Right renal pelvis (tissue), 4 donors: ENCODE measurements around the gene GARIN3. TPM values are rescaled to one million over a fixed set of nuclear protein-coding genes. Genes with fewer than 3 reads are reported as not detected.
"Not testable (repeated sequence)": the region's sequence is repeated elsewhere in the genome, so short reads cannot be mapped to it uniquely, and the experiment has no call there.

Source experiments
- DNase-seq, 4 donors: peaks; one replicate each; pipeline ENCODE4 v3.0.0-alpha.2; 2013; ENCODE audit warnings: low read depth in 4 of 4, low spot score in 3 of 4, missing footprints in 1 of 4
- polyA plus RNA-seq, 4 donors: library from polyadenylated mRNA; unstranded; fragments of 120-200 nt; gene quantifications; one replicate each; pipeline ENCODE4 v1.2.1, GENCODE V29; 2013; ENCODE audit not compliant: insufficient read length in 4 of 4

Gene GARIN3
- polyA plus RNA-seq, 4 donors, result not detected

GRCh38 chr5:157186309-157187045 lies 20.4 kb upstream of the GARIN3 start:
- no peak for DNase-seq

DNA sequence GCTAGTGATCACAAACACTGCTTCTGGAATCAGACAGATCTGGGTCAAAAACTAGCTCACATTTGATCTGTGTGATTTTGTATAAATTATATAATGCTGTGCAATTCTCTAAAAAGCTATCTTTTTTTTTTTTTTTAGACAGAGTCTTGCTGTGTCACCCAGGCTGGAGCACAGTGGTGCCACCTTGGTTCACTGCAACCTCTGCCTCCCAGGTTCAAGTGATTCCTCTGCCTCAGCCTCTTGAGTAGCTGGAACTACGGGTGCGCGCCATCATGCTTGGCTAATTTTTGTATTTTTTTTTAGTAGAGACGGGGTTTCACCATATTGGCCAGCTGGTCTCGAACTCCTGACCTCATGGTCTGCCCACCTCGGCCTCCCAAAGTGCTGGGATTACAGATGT lies 19.1 kb upstream of the GARIN3 start:
- not testable (repeated sequence) for DNase-seq

- DNase-seq, result no peak
These were observed 18.1 kb upstream of the GARIN3 start for GRCh38 chr5:157184117-157184670.

DNA sequence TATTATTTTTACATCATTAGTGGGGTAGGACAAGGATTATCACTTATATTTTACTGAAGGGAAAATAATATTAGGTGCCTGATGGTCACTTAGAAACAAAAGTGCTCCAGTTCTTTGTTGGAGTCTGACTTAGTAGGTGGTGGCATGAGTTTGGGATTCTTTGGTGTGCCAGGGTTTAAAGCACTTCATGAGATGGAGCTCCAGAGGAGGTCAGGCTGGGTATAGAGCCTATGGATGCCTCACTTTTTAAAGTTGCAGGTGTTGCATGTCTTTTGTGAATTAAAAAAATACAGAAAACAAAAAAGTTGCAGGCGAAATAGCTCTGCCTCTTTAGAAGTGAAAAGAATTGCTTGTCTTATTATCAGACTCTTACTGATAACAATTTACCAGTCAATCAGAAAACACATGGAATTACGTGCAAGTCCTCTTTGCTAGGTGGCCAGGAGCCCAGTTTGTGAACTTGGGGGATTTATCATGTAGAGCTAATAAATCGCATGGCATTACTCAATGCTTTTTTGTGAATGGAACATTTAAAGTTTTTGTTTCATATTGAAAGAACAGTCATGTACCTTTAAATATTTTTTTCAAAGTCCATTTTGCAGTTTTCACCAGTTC lies 16.2 kb upstream of the GARIN3 start:
- DNase-seq, result no peak

DNA sequence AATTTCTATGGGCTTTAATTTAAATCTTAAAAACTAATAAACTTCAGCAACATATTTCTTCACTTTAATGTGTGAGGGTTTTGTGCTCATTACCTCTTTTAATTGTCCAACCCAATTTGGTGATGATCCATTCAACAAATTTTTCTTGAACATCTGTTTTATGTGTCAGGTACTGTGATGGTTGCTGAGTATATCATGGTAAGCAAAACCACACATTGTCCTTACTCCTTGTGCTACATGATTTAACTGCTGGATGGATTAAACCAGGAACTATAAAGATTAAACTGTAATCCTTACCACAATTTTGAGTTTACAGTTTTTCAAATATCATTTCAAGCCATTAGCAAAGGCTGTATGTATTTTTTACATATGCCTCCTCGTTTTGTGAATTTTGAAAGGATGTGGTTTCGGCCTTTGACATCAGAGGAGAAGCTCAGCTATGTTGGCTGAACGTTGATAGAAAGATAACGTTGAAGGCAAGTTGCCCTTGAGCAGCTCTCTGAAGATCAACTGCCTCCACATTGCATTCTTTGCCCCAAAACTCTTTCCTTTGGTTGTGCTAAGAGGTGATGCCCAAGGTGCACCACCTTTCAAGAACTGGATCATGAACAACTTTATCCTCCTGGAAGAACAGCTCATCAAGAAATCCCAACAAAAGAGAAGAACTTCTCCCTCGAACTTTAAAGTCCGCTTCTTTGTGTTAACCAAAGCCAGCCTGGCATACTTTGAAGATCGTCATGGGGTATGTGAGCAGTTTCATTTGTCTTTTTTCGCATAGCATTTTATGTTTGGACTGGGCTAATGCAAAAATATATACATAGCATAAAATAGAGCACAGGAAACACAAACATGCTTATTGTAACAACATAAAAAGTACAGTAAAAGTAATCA lies 14.6 kb upstream of the GARIN3 start, which contains the start of gene ITK:
ITK (plus strand) TSS at position 467 of the 891 bp plus-strand sequence; CDS start at position 605, 138 bp downstream.
- DNase-seq, result no peak

DNA sequence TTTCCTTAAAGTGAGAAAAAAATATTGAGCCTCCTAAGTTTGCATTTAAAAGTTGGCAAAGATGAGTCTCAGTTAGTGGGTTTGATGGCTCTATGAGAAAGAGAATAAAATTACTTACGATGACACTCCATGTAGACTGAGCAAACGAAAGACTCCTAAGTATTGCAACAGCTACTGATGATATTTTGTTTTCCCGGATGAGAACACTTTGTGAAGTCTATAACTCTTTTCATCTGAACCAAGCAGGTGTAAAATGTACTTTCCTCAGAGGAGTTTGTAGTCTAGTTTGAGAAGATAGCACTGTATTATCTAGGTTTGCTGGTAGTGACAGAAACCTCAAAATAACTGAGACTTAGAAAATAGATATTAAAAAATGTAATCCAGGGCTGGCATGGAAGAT lies 12.9 kb upstream of the GARIN3 start:
- DNase-seq, result no peak

DNA sequence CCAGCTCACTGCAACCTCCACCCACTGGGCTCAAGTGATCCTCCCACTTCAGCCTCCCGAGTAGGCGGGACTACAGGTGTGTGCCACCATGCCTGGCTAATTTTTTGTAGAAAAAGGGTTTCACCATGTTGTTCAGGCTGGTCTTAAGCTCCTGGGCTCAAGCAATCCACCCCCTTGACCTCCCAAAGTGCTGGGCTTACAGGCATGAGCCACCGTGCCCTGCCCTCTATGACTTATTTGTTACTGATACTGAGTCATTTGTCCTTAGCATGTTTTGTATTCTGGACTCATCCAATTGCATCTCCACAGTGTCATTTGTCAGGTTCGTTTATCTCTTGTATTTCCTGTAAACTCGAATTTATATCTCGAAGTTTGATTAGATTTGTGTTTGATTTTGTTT lies 11.9 kb upstream of the GARIN3 start:
- no peak for DNase-seq

DNA sequence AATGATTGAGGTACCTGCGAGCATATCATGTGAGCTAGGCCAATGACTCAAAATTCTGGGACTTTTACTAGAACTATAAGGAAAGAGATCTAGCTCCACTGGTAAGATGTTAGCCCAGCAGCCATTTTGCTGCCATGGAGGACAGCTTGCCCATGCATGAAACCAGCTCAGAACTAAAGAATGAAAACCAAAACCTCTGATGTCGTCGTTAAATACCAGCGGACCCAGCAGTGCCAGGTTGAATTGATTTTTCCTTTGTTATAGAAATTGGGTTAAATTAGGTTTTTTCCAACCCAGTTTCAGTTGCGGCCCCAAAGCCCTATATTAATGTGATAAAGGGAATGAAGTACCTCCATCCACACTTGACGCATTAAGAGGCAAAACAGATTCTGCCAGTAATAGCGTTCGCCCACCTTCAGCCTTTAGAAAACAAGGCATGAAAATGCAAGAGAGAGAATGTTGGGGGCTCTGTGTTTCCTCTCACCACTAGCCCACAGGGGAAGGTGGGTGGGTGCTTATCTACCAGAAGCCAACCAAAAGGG lies 9.1 kb upstream of the GARIN3 start:
- no peak for DNase-seq

GRCh38 chr5:157172403-157172802 lies 6.3 kb upstream of the GARIN3 start:
- no peak for DNase-seq

- DNase-seq, result no peak
These were observed 2.2 kb upstream of the GARIN3 start for GRCh38 chr5:157168286-157168685.

DNA sequence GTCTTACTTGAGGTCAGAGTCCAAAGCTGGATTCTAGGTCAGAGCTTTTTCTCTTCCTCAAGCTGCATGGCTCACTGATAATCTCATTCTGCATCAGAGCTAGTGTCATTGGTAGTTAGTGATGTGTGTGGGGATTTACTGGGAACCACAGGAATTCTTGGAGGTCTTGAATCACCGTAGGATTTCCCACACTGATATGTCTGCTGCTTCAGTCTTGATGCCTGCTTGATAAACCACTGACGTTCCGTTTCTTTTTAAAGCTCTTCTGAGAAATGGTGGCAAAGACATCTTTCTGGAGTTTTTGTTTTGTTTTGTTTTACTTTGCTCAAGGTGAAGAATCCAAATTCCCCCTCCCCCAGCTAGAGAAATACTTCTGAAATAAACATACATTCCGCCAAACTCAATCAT lies 1.2 kb upstream of the GARIN3 start:
- no peak for DNase-seq

- no peak for DNase-seq
These were observed 396 bp downstream of the GARIN3 start for GRCh38 chr5:157165668-157166067.

DNA sequence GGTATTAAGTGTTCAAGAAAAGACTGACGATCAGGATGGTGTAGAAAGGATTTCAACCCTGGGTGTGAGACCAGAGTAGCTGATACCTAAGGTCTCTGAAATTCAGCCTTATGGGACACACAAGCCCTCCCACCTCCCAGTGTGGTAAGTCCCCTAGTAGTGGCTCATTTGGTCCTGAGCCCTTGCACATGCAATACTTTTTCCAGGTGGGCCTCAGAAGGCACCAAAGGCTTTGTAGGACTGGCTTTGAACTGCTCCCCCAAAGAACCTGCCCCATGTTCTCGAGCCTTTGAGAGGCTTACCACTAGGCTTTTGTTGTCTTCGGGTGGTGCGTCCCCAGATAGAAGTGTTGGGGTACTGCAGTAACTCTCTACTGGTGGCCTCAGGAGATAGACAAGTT lies 803 bp downstream of the GARIN3 start:
- no peak for DNase-seq

DNA sequence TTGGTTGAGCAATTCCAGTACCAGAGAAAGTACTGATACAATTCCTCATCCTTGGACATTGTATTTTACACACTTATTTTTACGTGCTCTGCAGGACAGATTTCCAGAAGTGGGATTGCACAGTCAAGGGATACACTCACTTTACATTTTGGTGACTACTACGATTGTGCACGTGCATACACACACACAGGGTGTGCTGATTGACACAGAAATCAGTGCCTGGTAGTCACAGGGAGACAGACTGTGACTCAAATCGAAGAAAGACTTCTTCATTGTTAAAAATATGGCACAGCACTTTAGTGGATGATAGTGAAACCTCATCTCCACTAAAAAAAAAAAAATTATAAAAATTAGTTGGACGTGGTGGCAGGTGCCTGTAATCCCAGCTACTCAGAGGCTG lies 1.5 kb downstream of the GARIN3 start:
- DNase-seq, result no peak

GRCh38 chr5:157162919-157163510 lies 3.0 kb downstream of the GARIN3 start:
- DNase-seq, result no peak

DNA sequence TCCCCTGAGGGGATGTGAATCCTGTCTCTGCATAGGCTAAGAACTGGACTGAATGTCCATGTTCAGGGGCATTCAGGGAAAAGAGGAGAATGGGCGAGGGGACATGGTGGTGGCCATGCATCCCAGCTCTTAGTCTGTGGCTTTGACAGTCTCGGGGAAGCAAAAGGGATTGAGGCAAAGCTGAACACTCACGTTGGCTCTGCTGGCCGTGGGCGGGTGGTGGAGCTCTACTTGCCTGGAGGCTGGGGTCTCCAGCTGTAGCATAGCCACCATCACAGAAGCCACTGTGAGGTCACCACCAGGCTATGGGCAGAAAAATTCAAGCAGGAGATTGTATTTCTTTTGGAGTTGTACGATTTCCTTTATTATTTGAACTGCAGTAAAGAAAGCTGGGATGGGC lies 4.1 kb downstream of the GARIN3 start:
- DNase-seq, result no peak

- DNase-seq, result no peak
These were observed 6.1 kb downstream of the GARIN3 start for GRCh38 chr5:157160001-157160400.

- no peak for DNase-seq
These were observed 6.8 kb downstream of the GARIN3 start for GRCh38 chr5:157159209-157159751.

- DNase-seq, result no peak
These were observed 8.7 kb downstream of the GARIN3 start for GRCh38 chr5:157157293-157157891.

DNA sequence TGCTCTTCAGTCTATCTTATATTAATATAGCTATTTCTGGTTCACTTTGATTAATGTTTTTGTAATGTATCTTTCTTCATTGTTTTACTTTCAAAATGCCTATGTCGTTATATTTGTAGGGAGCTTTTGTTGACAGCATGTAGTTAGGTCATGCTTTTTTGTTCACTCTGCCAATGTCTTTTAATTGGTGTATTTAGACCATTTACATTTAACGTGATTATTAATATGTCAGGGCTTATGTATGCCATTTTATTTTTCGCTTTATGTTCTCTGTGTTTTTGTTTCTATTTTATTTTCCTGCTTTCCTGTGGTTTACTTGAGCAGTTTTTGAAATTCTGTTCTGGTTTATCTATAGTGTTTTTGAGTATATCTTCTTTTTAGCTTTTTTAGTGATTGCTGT lies 10.8 kb downstream of the GARIN3 start:
- DNase-seq, result no peak
